HepG2 (cell line): ENCODE data around the gene FUT1. TPM values are rescaled to one million over a fixed set of nuclear protein-coding genes. Genes with fewer than 3 reads are reported as not detected.

Experiments used
- ATAC-seq: fragments of 200-7000 bp; cut with Tn5 transposase; 3 replicates; pipeline ENCODE4 v1.9.1; 2020; ENCODE audit warnings: mild to moderate bottlenecking, moderate library complexity
- BruUV-seq: library from RNA; stranded (reverse); fragments of 400-500 nt; replicated peaks from 2 replicates; lab custom pipeline; 2021; lab: Mats Ljungman, UMichigan
- CTCF ChIA-PET: fragments of 300-600 bp; formaldehyde crosslinking; extraction: SDS; loops from one replicate; lab custom pipeline; 2021; ENCODE audit warnings: low total read pairs, inconsistent platforms, low intra/inter-chr PET ratio; lab: Yijun Ruan, JAX
- POLR2A ChIA-PET: fragments of 350-600 bp; sonication (Branson Sonifier 250); formaldehyde crosslinking; loops from one replicate; lab custom pipeline; 2020; ENCODE audit warnings: antibody characterized with exemption, inconsistent platforms; lab: Yijun Ruan, JAX
- DNase-seq: peaks from one replicate; pipeline ENCODE4 v3.0.0-alpha.2; 2015; ENCODE audit warnings: low spot score
- FAIRE-seq: peaks from 3 replicates; lab custom pipeline; 2011; peaks lifted over from hg19 to GRCh38; lab: Jason Lieb, UNC
- H2AFZ ChIP-seq: one replicate; pipeline ENCODE4 v1.6.1; 2011; ENCODE audit warnings: low read length, inconsistent platforms
- H3K27ac ChIP-seq: fragments of 300-600 bp; 3 replicates; pipeline ENCODE4 v1.8.0; 2011; ENCODE audit warnings: mixed run types, mild to moderate bottlenecking, mixed read lengths, low read length, inconsistent platforms; ENCODE audit not compliant: insufficient read depth; ENCODE audit errors: extremely low read length
- H3K27me3 ChIP-seq, 2 experiments: fragments of 200-600 bp in 1 of 2; 2 replicates in 1 of 2; 3 replicates in 1 of 2; pipeline versions ENCODE4 v1.6.0 to v1.8.0; 2011; ENCODE audit warnings: low read length in 2 of 2, mild to moderate bottlenecking in 2 of 2, moderate library complexity in 2 of 2, inconsistent platforms in 1 of 2; ENCODE audit not compliant: insufficient read depth in 2 of 2, control insufficient read depth in 1 of 2
- H3K36me3 ChIP-seq, 2 experiments: fragments of 200-600 bp in 1 of 2; replicated peaks in 1 of 2; 2 replicates in 1 of 2; 3 replicates in 1 of 2; pipeline versions ENCODE4 v1.5.1 to v1.8.0; 2011; ENCODE audit warnings: low read length in 2 of 2, inconsistent platforms in 1 of 2; ENCODE audit not compliant: insufficient read depth in 2 of 2, control insufficient read depth in 1 of 2
- H3K4me1 ChIP-seq: 2 replicates; pipeline ENCODE4 v1.5.1; 2012; ENCODE audit warnings: low read length, inconsistent platforms; ENCODE audit not compliant: insufficient read depth
- H3K4me2 ChIP-seq: 2 replicates; pipeline ENCODE4 v1.6.0; 2011; ENCODE audit warnings: low read depth, low read length, inconsistent platforms
- H3K4me3 ChIP-seq, 3 experiments: fragments of 200-600 bp in 1 of 3; sonication (generic), shearing (Covaris generic) in 1 of 3; replicated peaks in 1 of 3; 2 replicates each; pipeline ENCODE4 v1.5.1; 2011 to 2016; ENCODE audit warnings: low read length in 3 of 3, inconsistent platforms in 2 of 3, low read depth in 2 of 3, mild to moderate bottlenecking in 2 of 3, control low read depth in 1 of 3, mixed read lengths in 1 of 3; ENCODE audit not compliant: insufficient read depth in 1 of 3
- H3K79me2 ChIP-seq: one replicate; pipeline ENCODE4 v1.6.1; 2011; ENCODE audit warnings: low read length, inconsistent platforms; ENCODE audit not compliant: insufficient read depth
- H3K9ac ChIP-seq: 2 replicates; pipeline ENCODE4 v1.6.0; 2011; ENCODE audit warnings: mild to moderate bottlenecking, low read depth, low read length, inconsistent platforms; ENCODE audit not compliant: insufficient read depth
- H3K9me3 ChIP-seq: 2 replicates; pipeline ENCODE4 v1.5.1; 2012; ENCODE audit warnings: mild to moderate bottlenecking, low read length
- H4K20me1 ChIP-seq: 2 replicates; pipeline ENCODE4 v1.6.0; 2011; ENCODE audit warnings: inconsistent platforms, mild to moderate bottlenecking, low read length, moderate library complexity; ENCODE audit not compliant: insufficient read depth
- ARID5B ChIP-seq: IDR thresholded peaks from 2 replicates; pipeline ENCODE4 v1.4.0; 2020; ENCODE audit warnings: mild to moderate bottlenecking, missing genetic modification reagents
- CAMTA2 ChIP-seq: sonication (generic); formaldehyde crosslinking; IDR thresholded peaks from 2 replicates; pipeline ENCODE4 v1.4.0; 2020; ENCODE audit warnings: mild to moderate bottlenecking, missing genetic modification reagents, borderline replicate concordance
- CHD4 ChIP-seq: fragments of 200-600 bp; sonication (generic); IDR thresholded peaks from 2 replicates; pipeline ENCODE4 v1.7.0; 2017; ENCODE audit warnings: mild to moderate bottlenecking, low read length, borderline replicate concordance
- CREB1 ChIP-seq, 2 experiments: fragments of 450-650 bp in 1 of 2; IDR thresholded peaks; 2 replicates each; pipeline ENCODE4 v1.6.1; 2016 to 2017; ENCODE audit warnings: control low read depth in 1 of 2, mild to moderate bottlenecking in 1 of 2, missing compliant biosample characterization in 1 of 2, missing genetic modification characterization in 1 of 2
- E2F2 ChIP-seq: sonication (generic); formaldehyde crosslinking; IDR thresholded peaks from 2 replicates; pipeline ENCODE4 v1.4.0; 2020; ENCODE audit warnings: missing genetic modification reagents, borderline replicate concordance
- ETV6 ChIP-seq: sonication (generic); formaldehyde crosslinking; conservative IDR thresholded peaks from 2 replicates; pipeline ENCODE4 v1.4.0; 2020; ENCODE audit warnings: missing genetic modification reagents
- PLRG1 ChIP-seq: fragments of 450-650 bp; conservative IDR thresholded peaks from 2 replicates; pipeline ENCODE4 v1.6.1; 2016
- RBFOX2 ChIP-seq: fragments of 200-400 bp; formaldehyde crosslinking; IDR thresholded peaks from 2 replicates; pipeline ENCODE4 v1.6.1; 2017; ENCODE audit warnings: low read depth, mild to moderate bottlenecking, low read length
- SMARCC2 ChIP-seq: fragments of 450-650 bp; IDR thresholded peaks from 2 replicates; pipeline ENCODE4 v1.6.1; 2017; ENCODE audit warnings: antibody characterized with exemption, mild to moderate bottlenecking
- TCF7L2 ChIP-seq: IDR thresholded peaks from 2 replicates; pipeline ENCODE4 v1.6.1; 2011; ENCODE audit warnings: mild to moderate bottlenecking, low read depth, low read length, moderate library complexity
- THAP8 ChIP-seq: sonication (generic); formaldehyde crosslinking; IDR thresholded peaks from 2 replicates; pipeline ENCODE4 v1.5.1; 2020; ENCODE audit warnings: missing genetic modification reagents, mild to moderate bottlenecking, borderline replicate concordance
- TRAFD1 ChIP-seq: sonication (generic); formaldehyde crosslinking; IDR thresholded peaks from 2 replicates; pipeline ENCODE4 v1.5.1; 2020; ENCODE audit warnings: missing genetic modification reagents, mild to moderate bottlenecking, borderline replicate concordance
- ZFY ChIP-seq: sonication (generic); formaldehyde crosslinking; IDR thresholded peaks from 2 replicates; pipeline ENCODE4 v1.4.0; 2020; ENCODE audit warnings: missing genetic modification reagents
- ZNF367 ChIP-seq: sonication (generic); formaldehyde crosslinking; IDR thresholded peaks from 2 replicates; pipeline ENCODE4 v1.4.0; 2020; ENCODE audit warnings: missing genetic modification reagents, borderline replicate concordance
- ZNF382 ChIP-seq: sonication (generic); formaldehyde crosslinking; IDR thresholded peaks from 2 replicates; pipeline ENCODE4 v1.5.0; 2020; ENCODE audit warnings: missing genetic modification reagents, mild to moderate bottlenecking, borderline replicate concordance
- ZSCAN9 ChIP-seq: IDR thresholded peaks from 2 replicates; pipeline ENCODE4 v1.6.1; 2016; ENCODE audit warnings: borderline replicate concordance
- WGBS: methylation state at CpG from one replicate; pipeline ENCODE4 v1.1.6; 2017; ENCODE audit warnings: low lambda C conversion rate; 5-methylcytosine and 5-hydroxymethylcytosine counted together
- in situ Hi-C: cut with HindIII; loops from 2 replicates; pipeline ENCODE4 v1.10.0; 2017; ENCODE audit warnings: low pct_unique_long_range_greater_than_20kb; ENCODE audit not compliant: extremely low pct_ligation_motif_present
- intact Hi-C: fragments of 100-400 bp; cut with micrococcal nuclease; formaldehyde crosslinking; loops from one replicate; pipeline ENCODE4 v1.10.0; 2022; ENCODE audit not compliant: unreplicated experiment
- polyA plus RNA-seq, 8 experiments: library from polyadenylated mRNA; depleted of rRNA in 3 of 8; stranded (reverse) in 7 of 8; unstranded in 1 of 8; fragments of >200 nt; fragmentation: Illumina TruSeq in 4 of 8; extraction: Trizol in 4 of 8; gene quantifications; 2 replicates each; pipeline versions ENCODE4 v1.2.1 to v1.2.3, GENCODE V29; 2011 to 2016; ENCODE audit warnings: low read depth in 4 of 8, missing spikeins in 1 of 8, mixed read lengths in 1 of 8; ENCODE audit not compliant: insufficient read depth in 1 of 8
- total RNA-seq, 5 experiments: library from RNA; depleted of rRNA; stranded (reverse); fragments of >200 nt; fragmentation: Illumina TruSeq; extraction: Trizol; gene quantifications; 2 replicates each; pipeline ENCODE4 v1.2.3, GENCODE V29; 2016; ENCODE audit warnings: low read depth in 1 of 5

The FUT1 gene
- total and polyA plus RNA-seq, 2 of the 13 experiments (the other 11 are each of a cell fraction or from before 2014, with no cell fraction given): 0.07 to 1.1 TPM

GRCh38 chr19:48745208-48745995, 7.0 kb downstream of the FUT1 start:
- no peaks in the 10 kb centered on the region for H3K79me2 ChIP-seq
- CTCF ChIA-PET: no interaction called here
- H3K9ac ChIP-seq: no peak overlapping the region
- no peak overlapping the region for H2AFZ ChIP-seq
- in situ Hi-C loops (no loop called here), intact Hi-C loops (no loop called here)
- POLR2A ChIA-PET: interaction anchor here (1.1 to 1.3 kb wide), 2 partner anchors 12 to 112 kb away, joined by 3 read pairs; no protein-coding TSS in a partner anchor
- H3K27ac ChIP-seq: no peak overlapping the region
- no peak overlapping the region for H3K4me3 ChIP-seq
- no peaks in the 10 kb centered on the region for H3K36me3 ChIP-seq
- no peaks in the 10 kb centered on the region for H4K20me1 ChIP-seq
- DNase-seq: peak; percentile 51
- WGBS: 66% methylated on average over 31 of the region's 33 CpGs
- no TSS peak for BruUV-seq
- H3K27me3 ChIP-seq: peaks cover 0 to 1% of the 10 kb centered on the region in 2 experiments; a peak in 1 of 5 replicates
- peaks cover 53% of the 10 kb centered on the region for H3K4me1 ChIP-seq
- no peaks in the 10 kb centered on the region for H3K9me3 ChIP-seq
- ATAC-seq: peak; percentile 80
- H3K4me2 ChIP-seq: peak overlapping the region; percentile 54
- peak; percentile 43 for FAIRE-seq
- no peak for TF ChIP-seq PLRG1
- TF ChIP-seq ZFY (CRISPR knock-in tag): peak; percentile 69
- no peak for TF ChIP-seq ETV6 (CRISPR knock-in tag)
- TF ChIP-seq CHD4: no peak
- no peak for TF ChIP-seq CREB1 (IDR thresholded peaks at IDR 0.05)
- peak; percentile 54; the same call in 1 of the 2 replicates for TF ChIP-seq CREB1 (CRISPR knock-in tag; IDR thresholded peaks at IDR 0.05)
- TF ChIP-seq TRAFD1 (CRISPR knock-in tag): no peak
- no peak for TF ChIP-seq ZNF367 (CRISPR knock-in tag)
- no peak for TF ChIP-seq RBFOX2
- no peak for TF ChIP-seq ZSCAN9 (CRISPR knock-in tag)
- TF ChIP-seq CAMTA2 (CRISPR knock-in tag): no peak
- no peak for TF ChIP-seq SMARCC2
- TF ChIP-seq ARID5B (CRISPR knock-in tag): 0 out of 2 replicates have a peak, but pooled peaks have one; percentile 6
- no peak; the same call in 1 of the 2 replicates for TF ChIP-seq E2F2 (CRISPR knock-in tag)
- TF ChIP-seq TCF7L2: no peak
- TF ChIP-seq ZNF382 (CRISPR knock-in tag): no peak
- no peak for TF ChIP-seq THAP8 (CRISPR knock-in tag)
